Heart left ventricle (tissue), 16 donors: ENCODE measurements around the gene TMBIM1. TPM values are rescaled to one million over a fixed set of nuclear protein-coding genes. Genes with fewer than 3 reads are reported as not detected.

Source experiments
- ATAC-seq, 4 donors: fragments of 200-7000 bp; cut with Tn5 transposase; one replicate each; pipeline ENCODE4 v1.9.1; 2020 to 2022; ENCODE audit warnings: moderate library complexity in 4 of 4, mild to moderate bottlenecking in 3 of 4, moderate number of reproducible peaks in 1 of 4
- DNase-seq, 5 donors: peaks; one replicate each; pipeline ENCODE4 v3.0.0-alpha.2; 2020
- H3K27ac ChIP-seq, 12 donors: fragments of 200-600 bp; sonication (generic) in 4 of 12; one replicate each; pipeline versions ENCODE4 v1.5.0 to v1.8.0; 2016 to 2022; ENCODE audit warnings: mild to moderate bottlenecking in 2 of 12
- H3K27me3 ChIP-seq, 9 donors: fragments of 200-600 bp; sonication (generic) in 2 of 9; one replicate each; pipeline versions ENCODE4 v1.5.1 to v1.8.0; 2016 to 2022; ENCODE audit warnings: mild to moderate bottlenecking in 3 of 9
- H3K36me3 ChIP-seq, 9 donors: fragments of 200-600 bp; sonication (generic) in 2 of 9; one replicate each; pipeline versions ENCODE4 v1.5.0 to v1.8.0; 2018 to 2022; ENCODE audit warnings: mild to moderate bottlenecking in 2 of 9
- H3K4me1 ChIP-seq, 12 donors: fragments of 200-600 bp; sonication (generic) in 4 of 12; one replicate each; pipeline versions ENCODE4 v1.5.0 to v1.8.0; 2016 to 2022; ENCODE audit warnings: mild to moderate bottlenecking in 3 of 12
- H3K4me3 ChIP-seq, 12 donors: fragments of 200-600 bp; sonication (generic) in 4 of 12; one replicate each; pipeline versions ENCODE4 v1.5.0 to v1.8.0; 2017 to 2022; ENCODE audit warnings: mild to moderate bottlenecking in 9 of 12, moderate library complexity in 4 of 12
- H3K9me3 ChIP-seq, 12 donors: fragments of 200-600 bp; sonication (generic) in 4 of 12; one replicate each; pipeline versions ENCODE4 v1.5.0 to v1.8.0; 2016 to 2022; ENCODE audit warnings: mild to moderate bottlenecking in 1 of 12
- CTCF ChIP-seq, 12 donors: fragments of 200-600 bp; sonication (generic) in 4 of 12; IDR thresholded peaks; one replicate each; pipeline versions ENCODE4 v1.5.0 to v1.8.0; 2018 to 2022; ENCODE audit warnings: antibody characterized with exemption in 12 of 12, mild to moderate bottlenecking in 5 of 12
- POLR2A ChIP-seq, 2 donors: fragments of 450-650 bp; IDR thresholded peaks; one replicate each; pipeline ENCODE4 v1.6.1; 2017; ENCODE audit warnings: antibody characterized with exemption in 2 of 2, mild to moderate bottlenecking in 2 of 2, moderate library complexity in 2 of 2
- WGBS, 4 donors: extraction: QIAGEN DNeasy Blood & Tissue Kit in 2 of 4; methylation state at CpG; one replicate each; pipeline versions ENCODE4 v1.1.5 to v1.1.7; 2013 to 2018; 5-methylcytosine and 5-hydroxymethylcytosine counted together
- intact Hi-C, 10 donors: fragments of 100-400 bp; cut with DNase I; formaldehyde crosslinking; loops; one replicate each; pipeline versions ENCODE4 v1.11.1 to v1.14.2; 2022
- polyA plus RNA-seq, 2 donors: library from polyadenylated mRNA; stranded (reverse); fragments of 200-250 nt; gene quantifications; one replicate each; pipeline ENCODE4 v1.2.3, GENCODE V29; 2013
- total RNA-seq, 9 donors: library from RNA; depleted of rRNA in 2 of 9; stranded (reverse); fragments of >200 nt in 2 of 9; fragmentation: NEBNext Ultra II Directional in 3 of 9; extraction: Animal tissue kit (Norgen Biotek cat#: 25700) in 3 of 9; gene quantifications; one replicate each; pipeline versions ENCODE4 v1.1.0 to v1.2.4, GENCODE V29; 2016 to 2023
- donor health status: ischemic (EF 13 %, LVEDD 7.1; RV severe dilation, severe dysfunction).
- donor health status: healthy with polysubstance abuse.
- donor health status: DM: no; HTN: yes; CAD: no.
- donor health status: DM: no; HTN: no; CAD: no.
- donor health status: ischemic (EF 25% LVEDD 6.9; RV normal size, moderate dysfunction).
- donor health status: ischemic (EF 25% LVEDD 5.7; RV mildly dilated, moderate dysfunction).
- donor health status: healthy.
- donor health status: DM: yes; HTN: yes; CAD: no.
- donor health status: ischemic (EF 35%, LVEDD 5.7; RV mildly dilated, moderate dysfunction).
- donor health status: nonischemic (EF 11% LVEDD 7.7; RV severe dilation, severe dysfunction).
- donor health status: DM: yes; HTN: yes; CAD: no.
- donor health status: PGD.
- donor health status: ischemic (EF 29% LVEDD 5.4; RV normal size, mild dysfunction).
- donor health status: nonischemic (EF 23%, LVEDD 6.1; RV moderate dilation, normal function).

The TMBIM1 gene
- total and polyA plus RNA-seq, 11 donors = 41.8 to 208 (median 126) TPM

- 63 to 79% (median 74%) methylated on average over 6 of the region's 6 CpGs for WGBS, 4 donors
- TF ChIP-seq POLR2A (IDR thresholded peaks at IDR 0.05) (no peak), CTCF (IDR thresholded peaks at IDR 0.05) (no peak)
Measured at GRCh38 chr2:218319813-218320365, 27.6 kb upstream of the TMBIM1 start.

GRCh38 chr2:218318241-218318640, 25.9 kb upstream of the TMBIM1 start:
- DNase-seq (no peak), ATAC-seq (no peak)
- Histone ChIP-seq H3K36me3 (no peaks in the 10 kb centered on the region), H3K4me3 (no peak overlapping the region), H3K27ac (no peak overlapping the region), H3K4me1 (peaks cover 0 to 46% (median 9%) of the 10 kb centered on the region in 12 donors), H3K9me3 (no peaks in the 10 kb centered on the region), H3K27me3 (no peaks in the 10 kb centered on the region)
- TF ChIP-seq POLR2A (IDR thresholded peaks at IDR 0.05) (no peak), CTCF (IDR thresholded peaks at IDR 0.05) (no peak)
- intact Hi-C loops = no loop called here
- WGBS, 4 donors = 74 to 78% (median 77%) methylated on average over 7 of the region's 7 CpGs

More at GRCh38 chr2:218319813-218320365, 27.6 kb upstream of the TMBIM1 start:
- Histone ChIP-seq H3K4me1 (peaks cover 0 to 58% (median 19%) of the 10 kb centered on the region in 12 donors), H3K9me3 (no peaks in the 10 kb centered on the region), H3K27me3 (no peaks in the 10 kb centered on the region), H3K27ac (no peak overlapping the region), H3K36me3 (no peaks in the 10 kb centered on the region), H3K4me3 (no peak overlapping the region)
- intact Hi-C loops = loop anchor here in 1 of 10 donors (5.0 kb wide), 1 partner anchor 47 kb away; no protein-coding TSS in a partner anchor
- DNase-seq = no peak
- ATAC-seq = no peak

GRCh38 chr2:218317835-218318234, 25.5 kb upstream of the TMBIM1 start:
- Histone ChIP-seq H3K36me3 (no peaks in the 10 kb centered on the region), H3K27ac (no peak overlapping the region), H3K27me3 (no peaks in the 10 kb centered on the region), H3K4me1 (peaks cover 0 to 46% (median 9%) of the 10 kb centered on the region in 12 donors), H3K4me3 (no peak overlapping the region), H3K9me3 (no peaks in the 10 kb centered on the region)
- intact Hi-C loops = no loop called here
- DNase-seq (no peak), ATAC-seq (no peak)
- 89 to 93% (median 90%) methylated on average over 4 of the region's 4 CpGs for WGBS, 4 donors
- TF ChIP-seq CTCF (IDR thresholded peaks at IDR 0.05) (no peak), POLR2A (IDR thresholded peaks at IDR 0.05) (no peak)

- H3K36me3 ChIP-seq = no peaks in the 10 kb centered on the region
- H3K27ac ChIP-seq = no peak overlapping the region
- ATAC-seq = no peak
- no peaks in the 10 kb centered on the region for H3K9me3 ChIP-seq
- intact Hi-C loops = no loop called here
- no peak for TF ChIP-seq POLR2A (IDR thresholded peaks at IDR 0.05)
- TF ChIP-seq CTCF (IDR thresholded peaks at IDR 0.05) = no peak
- H3K27me3 ChIP-seq = no peaks in the 10 kb centered on the region
- no peak overlapping the region for H3K4me3 ChIP-seq
- DNase-seq = no peak
- H3K4me1 ChIP-seq = peaks cover 0 to 40% (median 4%) of the 10 kb centered on the region in 12 donors
- 69 to 87% (median 81%) methylated on average over 1 of the region's 1 CpG for WGBS, 4 donors
Measured at GRCh38 chr2:218317303-218317630, 25.0 kb upstream of the TMBIM1 start.
